ENCODE results near the gene IMPA2. TPM values are rescaled to one million over a fixed set of nuclear protein-coding genes. Genes with fewer than 3 reads are reported as not detected.

IMPA2 gene
- total and polyA plus RNA-seq, 2 of the 8 experiments (the other 6 are each of a cell fraction or from before 2014, with no cell fraction given): 102 to 140 TPM

DNA sequence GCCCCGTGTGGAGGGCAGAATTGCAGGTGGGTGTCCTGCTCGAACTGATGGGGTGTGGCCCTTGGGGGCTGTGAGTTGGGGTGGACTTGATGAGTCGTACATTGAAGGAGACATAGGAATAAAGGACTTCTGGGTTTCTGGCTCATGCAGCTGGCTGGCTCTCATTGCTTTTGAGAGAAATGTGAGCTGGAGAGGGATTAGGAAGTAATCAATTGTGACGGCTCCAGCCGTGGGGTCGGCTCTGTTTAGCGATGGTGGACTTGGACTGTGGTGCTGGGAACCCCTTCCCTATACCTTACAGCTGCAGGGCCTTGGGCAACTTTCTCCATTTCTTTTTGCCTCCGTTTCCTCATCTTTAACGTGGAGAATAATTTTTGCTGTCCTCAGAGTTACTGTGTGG, 9.2 kb downstream of the IMPA2 start (continued):
- TF ChIP-seq CTBP2 (IDR thresholded peaks at IDR 0.05; ENCODE audit: borderline replicate concordance, insufficient read depth, insufficient read length, low read length): no peak

Data from H1 (cell line).